Activated CD4-positive, alpha-beta T cell treated with anti-CD3 and anti-CD28 coated beads for 48 hours (primary cell): ENCODE results near the gene TXN.
"Not testable (repeated sequence)": the region's sequence is repeated elsewhere in the genome, so short reads cannot be mapped to it uniquely, and the experiment has no call there.

Source experiments
- DNase-seq: peaks from one replicate; pipeline ENCODE4 v3.0.0-alpha.2; 2020

Gene TXN

DNA sequence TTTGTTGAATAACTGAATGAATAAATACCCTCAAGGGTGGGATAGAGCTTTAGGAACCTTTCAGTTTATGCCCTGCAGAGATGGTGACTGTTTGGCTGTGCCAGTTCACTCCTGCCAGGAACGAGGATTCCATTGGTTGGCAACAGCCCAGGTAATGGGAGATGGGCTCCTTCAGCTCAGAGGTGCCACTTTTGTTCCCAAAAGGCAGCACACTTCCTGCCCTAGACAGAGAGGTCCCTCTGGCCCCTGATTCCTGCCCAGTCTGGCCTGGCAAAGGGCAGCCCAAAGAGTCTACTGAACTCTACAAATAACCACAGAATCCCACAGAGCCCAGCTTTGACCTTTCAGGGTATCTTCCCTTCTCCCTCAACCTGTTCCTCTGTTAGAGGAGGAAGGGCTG lies 49.9 kb downstream of the TXN start:
- DNase-seq, result no peak

DNA sequence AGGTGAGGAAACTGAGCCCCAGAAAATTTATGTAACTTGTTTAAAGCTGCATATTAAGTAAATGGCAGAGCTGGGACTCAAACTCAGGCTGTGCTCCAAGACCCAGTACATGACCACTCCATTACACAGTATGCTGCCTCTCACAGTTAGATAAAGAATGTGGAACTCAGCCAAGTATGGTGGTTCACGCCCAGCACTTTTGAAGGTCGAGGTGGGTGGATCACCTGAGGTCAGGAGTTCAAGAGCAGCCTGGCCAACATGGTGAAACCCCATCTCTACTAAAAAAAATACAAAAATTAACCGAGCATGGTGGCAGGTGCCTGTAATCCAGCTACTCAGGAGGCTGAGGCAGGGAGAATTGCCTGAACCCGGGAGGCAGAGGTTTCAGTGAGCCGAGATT lies 50.7 kb downstream of the TXN start:
- not testable (repeated sequence) for DNase-seq

DNA sequence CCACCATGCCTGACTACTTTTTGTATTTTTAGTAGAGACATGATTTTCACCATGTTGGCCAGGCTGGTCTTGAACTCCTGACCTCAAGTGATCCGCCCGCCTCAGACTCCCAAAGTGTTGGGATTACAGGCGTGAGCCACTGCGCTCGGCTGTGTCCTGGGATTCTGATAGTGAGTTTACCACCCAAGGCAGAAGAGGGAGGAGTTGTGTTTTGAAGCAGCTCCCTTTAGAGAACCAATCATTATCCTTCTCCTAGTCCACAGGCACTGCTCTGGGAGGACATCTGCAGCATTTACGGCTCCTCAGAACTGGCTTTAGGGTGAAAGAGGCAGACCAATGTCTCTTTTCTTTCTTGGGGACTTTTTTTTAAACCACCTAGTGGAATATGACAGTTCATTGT lies 54.1 kb downstream of the TXN start:
- DNase-seq, result no peak

DNA sequence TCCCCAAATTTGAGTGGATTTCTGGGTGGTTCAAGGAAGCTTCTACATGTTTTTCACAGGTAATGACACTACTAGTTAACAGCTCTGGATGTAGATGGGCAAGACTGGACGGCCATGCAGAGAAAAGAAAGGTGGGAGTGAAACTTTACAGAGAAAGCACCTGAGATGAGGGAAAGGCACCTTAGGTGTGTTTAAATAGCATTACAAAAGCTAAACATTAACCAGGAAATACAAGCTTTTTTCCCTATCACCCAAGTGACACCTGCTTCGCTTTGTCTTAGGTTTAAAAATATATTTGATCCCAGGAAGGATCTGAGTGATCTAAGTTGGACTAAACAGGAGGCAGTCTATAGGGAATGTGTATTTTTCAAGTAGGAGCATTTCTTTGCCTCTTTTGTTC lies 56.7 kb downstream of the TXN start:
- DNase-seq, result no peak

DNA sequence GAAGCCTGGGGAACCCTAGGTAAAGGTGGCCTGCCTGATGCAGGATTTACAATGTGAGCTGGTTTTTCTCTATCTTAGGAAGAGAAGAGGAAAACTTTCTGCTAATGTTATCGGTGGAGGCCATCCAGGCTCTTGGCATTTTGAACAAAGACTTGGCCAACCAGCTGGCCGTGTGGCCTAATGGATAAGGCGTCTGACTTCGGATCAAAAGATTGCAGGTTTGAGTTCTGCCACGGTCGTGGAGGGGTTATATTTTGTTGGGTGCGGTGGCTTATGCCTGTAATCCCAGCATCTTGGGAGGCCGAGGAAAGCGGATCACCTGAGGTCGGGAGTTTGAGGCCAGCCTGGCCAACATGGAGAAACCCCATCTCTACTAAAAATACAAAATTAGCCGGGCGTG lies 58.0 kb downstream of the TXN start:
- no peak for DNase-seq

DNA sequence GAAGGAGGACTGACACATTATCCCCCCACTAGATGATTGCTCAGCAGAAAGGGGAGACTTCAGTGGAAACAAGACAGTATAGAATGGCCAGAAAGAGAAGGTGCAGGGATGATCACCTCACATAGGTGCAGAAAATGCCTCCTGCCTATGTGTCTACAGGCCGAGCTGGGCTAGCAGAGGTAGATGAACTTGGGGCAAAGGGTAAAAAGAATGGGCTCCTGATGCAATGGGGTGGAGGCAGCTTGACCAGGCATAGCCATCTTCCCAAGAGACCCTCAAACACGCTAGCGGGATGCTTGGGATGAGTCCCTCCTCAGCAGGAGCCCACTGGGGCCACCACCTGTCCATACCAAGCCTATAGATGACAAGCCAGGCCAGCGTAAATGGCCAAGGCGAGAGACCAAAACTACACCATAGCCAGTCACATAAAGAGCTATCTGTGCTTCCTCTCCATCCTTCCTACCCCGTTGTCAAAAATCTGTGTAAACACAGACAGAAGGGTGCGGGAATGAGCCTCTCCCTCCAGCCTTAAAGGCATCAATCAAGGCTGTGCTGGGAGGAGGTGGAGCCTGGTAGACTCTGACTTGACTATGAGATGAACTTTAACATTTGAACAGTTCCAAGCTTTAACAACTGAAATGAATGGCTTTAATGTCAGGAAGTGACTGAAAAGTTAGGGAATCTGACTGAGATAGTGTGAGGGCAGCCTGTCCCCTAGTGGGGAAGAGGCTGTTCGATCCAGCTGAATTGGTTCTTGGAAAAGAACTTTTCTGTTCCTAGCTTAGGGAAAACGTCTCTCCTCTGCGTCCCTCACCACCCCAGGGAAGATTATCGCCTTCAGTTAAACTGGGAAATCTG lies 58.7 kb downstream of the TXN start:
- DNase-seq, result no peak

DNA sequence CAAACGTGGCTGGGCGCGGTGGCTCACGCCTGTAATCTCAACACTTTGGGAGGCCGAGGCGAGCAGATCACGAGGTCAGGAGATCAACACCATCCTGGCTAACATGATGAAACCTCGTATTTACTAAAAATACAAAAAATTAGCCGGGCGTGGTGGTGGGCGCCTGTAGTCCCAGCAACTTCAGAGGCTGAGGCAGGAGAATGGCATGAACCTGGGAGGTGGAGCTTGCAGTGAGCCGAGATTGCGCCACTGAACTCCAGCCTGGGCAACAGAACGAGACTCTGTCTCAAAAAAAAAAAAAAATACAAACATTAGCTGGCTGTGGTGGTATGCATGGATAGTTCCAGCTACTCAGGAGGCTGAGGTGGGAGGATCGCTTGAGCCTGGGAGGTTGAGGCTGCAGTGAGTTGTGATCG lies 60.2 kb downstream of the TXN start:
- DNase-seq, result not testable (repeated sequence)
